ENCODE measurements around the gene HERC2.
"Not testable (repeated sequence)": the region's sequence is repeated elsewhere in the genome, so short reads cannot be mapped to it uniquely, and the experiment has no call there.

The HERC2 gene

GRCh38 chr15:28222612-28223011 is 99.4 kb downstream of the HERC2 start:
- not testable (repeated sequence) for DNase-seq

GRCh38 chr15:28221696-28222095 is 100.3 kb downstream of the HERC2 start:
- DNase-seq, result not testable (repeated sequence)

- no peak for DNase-seq
These were observed 102.9 kb downstream of the HERC2 start for GRCh38 chr15:28219116-28219515.

GRCh38 chr15:28216946-28217546 is 104.9 kb downstream of the HERC2 start:
- not testable (repeated sequence) for DNase-seq

- DNase-seq, result not testable (repeated sequence)
These were observed 106.5 kb downstream of the HERC2 start for GRCh38 chr15:28215521-28215920.

GRCh38 chr15:28214006-28214790 is 107.8 kb downstream of the HERC2 start:
- not testable (repeated sequence) for DNase-seq

GRCh38 chr15:28213393-28213792 is 108.6 kb downstream of the HERC2 start:
- not testable (repeated sequence) for DNase-seq

- no peak for DNase-seq
These were observed 113.4 kb downstream of the HERC2 start for GRCh38 chr15:28208583-28208982.

- DNase-seq, result not testable (repeated sequence)
These were observed 116.3 kb downstream of the HERC2 start for GRCh38 chr15:28205640-28206039.

- DNase-seq, result not testable (repeated sequence)
These were observed 118.7 kb downstream of the HERC2 start for GRCh38 chr15:28203055-28203828.

GRCh38 chr15:28202124-28202523 is 119.9 kb downstream of the HERC2 start:
- not testable (repeated sequence) for DNase-seq

GRCh38 chr15:28198215-28198614 is 123.8 kb downstream of the HERC2 start:
- DNase-seq, result not testable (repeated sequence)

- DNase-seq, result not testable (repeated sequence)
These were observed 124.3 kb downstream of the HERC2 start for GRCh38 chr15:28197694-28198093.

- not testable (repeated sequence) for DNase-seq
These were observed 125.4 kb downstream of the HERC2 start for GRCh38 chr15:28196581-28196980.

- no peak for DNase-seq
These were observed 129.2 kb downstream of the HERC2 start for GRCh38 chr15:28192772-28193171.

GRCh38 chr15:28191832-28192231 is 130.1 kb downstream of the HERC2 start:
- no peak for DNase-seq

- DNase-seq, result no peak
These were observed 131.4 kb downstream of the HERC2 start for GRCh38 chr15:28190391-28191174.

GRCh38 chr15:28185148-28185895 is 136.7 kb downstream of the HERC2 start:
- DNase-seq, result no peak

GRCh38 chr15:28184166-28184565 is 137.8 kb downstream of the HERC2 start:
- DNase-seq, result no peak

GRCh38 chr15:28182731-28183130 is 139.2 kb downstream of the HERC2 start:
- DNase-seq, result no peak

GRCh38 chr15:28182216-28182615 is 139.8 kb downstream of the HERC2 start:
- no peak for DNase-seq

GRCh38 chr15:28181366-28181765 is 140.6 kb downstream of the HERC2 start:
- no peak for DNase-seq

All from CD4-positive, alpha-beta T cell treated with Interferon alpha-2 for 1 hour (primary cell).